HepG2 (cell line): ENCODE measurements around the gene SSBP2. TPM values are rescaled to one million over a fixed set of nuclear protein-coding genes. Genes with fewer than 3 reads are reported as not detected.

Experiments
- ATAC-seq: fragments of 200-7000 bp; cut with Tn5 transposase; 3 replicates; pipeline ENCODE4 v1.9.1; 2020; ENCODE audit warnings: mild to moderate bottlenecking, moderate library complexity
- BruUV-seq: library from RNA; stranded (reverse); fragments of 400-500 nt; replicated peaks from 2 replicates; lab custom pipeline; 2021; lab: Mats Ljungman, UMichigan
- CTCF ChIA-PET: fragments of 300-600 bp; formaldehyde crosslinking; extraction: SDS; loops from one replicate; lab custom pipeline; 2021; ENCODE audit warnings: low total read pairs, inconsistent platforms, low intra/inter-chr PET ratio; lab: Yijun Ruan, JAX
- POLR2A ChIA-PET: fragments of 350-600 bp; sonication (Branson Sonifier 250); formaldehyde crosslinking; loops from one replicate; lab custom pipeline; 2020; ENCODE audit warnings: antibody characterized with exemption, inconsistent platforms; lab: Yijun Ruan, JAX
- DNase-seq: peaks from one replicate; pipeline ENCODE4 v3.0.0-alpha.2; 2015; ENCODE audit warnings: low spot score
- FAIRE-seq: peaks from 3 replicates; lab custom pipeline; 2011; peaks lifted over from hg19 to GRCh38; lab: Jason Lieb, UNC
- H2AFZ ChIP-seq: one replicate; pipeline ENCODE4 v1.6.1; 2011; ENCODE audit warnings: low read length, inconsistent platforms
- H3K27ac ChIP-seq: fragments of 300-600 bp; 3 replicates; pipeline ENCODE4 v1.8.0; 2011; ENCODE audit warnings: mixed run types, mild to moderate bottlenecking, mixed read lengths, low read length, inconsistent platforms; ENCODE audit not compliant: insufficient read depth; ENCODE audit errors: extremely low read length
- H3K27me3 ChIP-seq, 2 experiments: fragments of 200-600 bp in 1 of 2; 2 replicates in 1 of 2; 3 replicates in 1 of 2; pipeline versions ENCODE4 v1.6.0 to v1.8.0; 2011; ENCODE audit warnings: low read length in 2 of 2, mild to moderate bottlenecking in 2 of 2, moderate library complexity in 2 of 2, inconsistent platforms in 1 of 2; ENCODE audit not compliant: insufficient read depth in 2 of 2, control insufficient read depth in 1 of 2
- H3K36me3 ChIP-seq, 2 experiments: fragments of 200-600 bp in 1 of 2; replicated peaks in 1 of 2; 2 replicates in 1 of 2; 3 replicates in 1 of 2; pipeline versions ENCODE4 v1.5.1 to v1.8.0; 2011; ENCODE audit warnings: low read length in 2 of 2, inconsistent platforms in 1 of 2; ENCODE audit not compliant: insufficient read depth in 2 of 2, control insufficient read depth in 1 of 2
- H3K4me1 ChIP-seq: 2 replicates; pipeline ENCODE4 v1.5.1; 2012; ENCODE audit warnings: low read length, inconsistent platforms; ENCODE audit not compliant: insufficient read depth
- H3K4me2 ChIP-seq: 2 replicates; pipeline ENCODE4 v1.6.0; 2011; ENCODE audit warnings: low read depth, low read length, inconsistent platforms
- H3K4me3 ChIP-seq, 3 experiments: fragments of 200-600 bp in 1 of 3; sonication (generic), shearing (Covaris generic) in 1 of 3; replicated peaks in 1 of 3; 2 replicates each; pipeline ENCODE4 v1.5.1; 2011 to 2016; ENCODE audit warnings: low read length in 3 of 3, inconsistent platforms in 2 of 3, low read depth in 2 of 3, mild to moderate bottlenecking in 2 of 3, control low read depth in 1 of 3, mixed read lengths in 1 of 3; ENCODE audit not compliant: insufficient read depth in 1 of 3
- H3K79me2 ChIP-seq: one replicate; pipeline ENCODE4 v1.6.1; 2011; ENCODE audit warnings: low read length, inconsistent platforms; ENCODE audit not compliant: insufficient read depth
- H3K9ac ChIP-seq: 2 replicates; pipeline ENCODE4 v1.6.0; 2011; ENCODE audit warnings: mild to moderate bottlenecking, low read depth, low read length, inconsistent platforms; ENCODE audit not compliant: insufficient read depth
- H3K9me3 ChIP-seq: 2 replicates; pipeline ENCODE4 v1.5.1; 2012; ENCODE audit warnings: mild to moderate bottlenecking, low read length
- H4K20me1 ChIP-seq: 2 replicates; pipeline ENCODE4 v1.6.0; 2011; ENCODE audit warnings: inconsistent platforms, mild to moderate bottlenecking, low read length, moderate library complexity; ENCODE audit not compliant: insufficient read depth
- BCLAF1 ChIP-seq: fragments of 450-650 bp; IDR thresholded peaks from 2 replicates; pipeline ENCODE4 v1.6.1; 2017; ENCODE audit warnings: mild to moderate bottlenecking
- FIP1L1 ChIP-seq: fragments of 200-400 bp; formaldehyde crosslinking; IDR thresholded peaks from 2 replicates; pipeline ENCODE4 v1.6.1; 2018; ENCODE audit warnings: low read depth, mild to moderate bottlenecking, low read length, moderate library complexity, borderline replicate concordance; ENCODE audit not compliant: insufficient read depth
- HMGA1 ChIP-seq: sonication (generic); formaldehyde crosslinking; conservative IDR thresholded peaks from 2 replicates; pipeline ENCODE4 v1.4.0; 2020; ENCODE audit warnings: missing genetic modification reagents
- JUNB ChIP-seq: sonication (generic); formaldehyde crosslinking; IDR thresholded peaks from 2 replicates; pipeline ENCODE4 v1.8.0; 2022; ENCODE audit warnings: missing genetic modification reagents, mild to moderate bottlenecking, borderline replicate concordance
- KDM2A ChIP-seq: sonication (generic); formaldehyde crosslinking; IDR thresholded peaks from 2 replicates; pipeline ENCODE4 v1.4.0; 2020; ENCODE audit warnings: low read depth, missing genetic modification reagents, borderline replicate concordance
- ZNF274 ChIP-seq: sonication (generic); formaldehyde crosslinking; IDR thresholded peaks from 2 replicates; pipeline ENCODE4 v1.5.1; 2020; ENCODE audit warnings: mild to moderate bottlenecking, missing genetic modification reagents
- WGBS: methylation state at CpG from one replicate; pipeline ENCODE4 v1.1.6; 2017; ENCODE audit warnings: low lambda C conversion rate; 5-methylcytosine and 5-hydroxymethylcytosine counted together
- in situ Hi-C: cut with HindIII; loops from 2 replicates; pipeline ENCODE4 v1.10.0; 2017; ENCODE audit warnings: low pct_unique_long_range_greater_than_20kb; ENCODE audit not compliant: extremely low pct_ligation_motif_present
- intact Hi-C: fragments of 100-400 bp; cut with micrococcal nuclease; formaldehyde crosslinking; loops from one replicate; pipeline ENCODE4 v1.10.0; 2022; ENCODE audit not compliant: unreplicated experiment
- polyA plus RNA-seq, 8 experiments: library from polyadenylated mRNA; depleted of rRNA in 3 of 8; stranded (reverse) in 7 of 8; unstranded in 1 of 8; fragments of >200 nt; fragmentation: Illumina TruSeq in 4 of 8; extraction: Trizol in 4 of 8; gene quantifications; 2 replicates each; pipeline versions ENCODE4 v1.2.1 to v1.2.3, GENCODE V29; 2011 to 2016; ENCODE audit warnings: low read depth in 4 of 8, missing spikeins in 1 of 8, mixed read lengths in 1 of 8; ENCODE audit not compliant: insufficient read depth in 1 of 8
- total RNA-seq, 5 experiments: library from RNA; depleted of rRNA; stranded (reverse); fragments of >200 nt; fragmentation: Illumina TruSeq; extraction: Trizol; gene quantifications; 2 replicates each; pipeline ENCODE4 v1.2.3, GENCODE V29; 2016; ENCODE audit warnings: low read depth in 1 of 5

The SSBP2 gene
- total and polyA plus RNA-seq, 2 of the 13 experiments (the other 11 are each of a cell fraction or from before 2014, with no cell fraction given): 0.16 TPM; not detected in 1

GRCh38 chr5:81400375-81400774 is 350.5 kb downstream of the SSBP2 start:
- in situ Hi-C loops (no loop called here), intact Hi-C loops (no loop called here)
- no peak overlapping the region for H2AFZ ChIP-seq
- no peak for TF ChIP-seq BCLAF1
- TF ChIP-seq JUNB (CRISPR knock-in tag): no peak
- no peak for TF ChIP-seq ZNF274 (CRISPR knock-in tag)
- no peak for TF ChIP-seq KDM2A (CRISPR knock-in tag)
- no peak for TF ChIP-seq HMGA1 (CRISPR knock-in tag)
- TF ChIP-seq FIP1L1: no peak
- no peak overlapping the region for H3K4me3 ChIP-seq
- WGBS: 23% methylated on average over 2 of the region's 2 CpGs
- DNase-seq (no peak), FAIRE-seq (no peak), ATAC-seq (no peak)
- no peak overlapping the region for H3K9ac ChIP-seq
- POLR2A ChIA-PET: no interaction called here
- no TSS peak for BruUV-seq
- no peak overlapping the region for H3K27ac ChIP-seq
- no peaks in the 10 kb centered on the region for H3K9me3 ChIP-seq
- H4K20me1 ChIP-seq: no peaks in the 10 kb centered on the region
- H3K79me2 ChIP-seq: no peaks in the 10 kb centered on the region
- H3K4me1 ChIP-seq: peaks cover 7% of the 10 kb centered on the region
- CTCF ChIA-PET: no interaction called here
- H3K4me2 ChIP-seq: no peak overlapping the region
- no peaks in the 10 kb centered on the region for H3K36me3 ChIP-seq
- peaks cover 0 to 5% of the 10 kb centered on the region in 2 experiments; a peak in 2 of 5 replicates for H3K27me3 ChIP-seq
